Stimulated activated CD4-positive, alpha-beta T cell treated with anti-CD3 and anti-CD28 coated beads, TNF-alpha, amount 100 ng/mL, for 1 hour (primary cell): Measurements from ENCODE around the gene IREB2.
A peak's percentile ranks its signal among the peaks of the same experiment; 100 is the strongest.

Experiments used
- DNase-seq, 3 donors: peaks; one replicate each; pipeline ENCODE4 v3.0.0-alpha.2; 2020; ENCODE audit warnings: low read depth in 3 of 3, low spot score in 1 of 3

Gene IREB2

DNA sequence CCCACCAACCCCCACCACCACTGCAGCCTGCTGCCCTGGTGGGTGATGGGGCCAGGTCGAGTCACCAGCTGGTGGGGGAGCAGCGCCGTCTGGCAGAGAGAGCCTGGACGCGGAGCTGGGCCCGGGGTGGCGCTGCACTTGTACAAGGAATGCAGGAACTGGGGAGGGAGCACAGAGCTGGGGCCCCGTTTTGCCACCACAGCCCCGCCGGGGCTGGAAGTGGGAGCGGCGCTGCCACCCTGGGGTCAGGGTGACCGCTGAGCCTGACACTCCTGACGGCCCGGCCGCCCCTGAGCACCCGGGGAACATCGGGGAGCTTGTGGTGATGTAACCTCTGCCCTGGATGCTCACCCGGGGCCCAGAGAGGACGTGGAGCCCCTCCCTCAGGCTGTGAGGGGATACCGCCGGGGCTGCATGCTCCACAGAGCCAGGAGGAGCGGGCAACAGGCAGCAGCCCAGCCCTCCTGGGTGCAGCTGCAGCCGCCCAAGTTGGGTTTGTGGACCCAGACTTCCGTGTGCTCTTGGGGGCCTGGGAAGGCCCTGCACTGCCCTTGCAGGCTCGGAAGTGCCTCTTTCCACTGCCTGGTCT lies 32.6 kb upstream of the IREB2 start:
- no peak for DNase-seq

DNA sequence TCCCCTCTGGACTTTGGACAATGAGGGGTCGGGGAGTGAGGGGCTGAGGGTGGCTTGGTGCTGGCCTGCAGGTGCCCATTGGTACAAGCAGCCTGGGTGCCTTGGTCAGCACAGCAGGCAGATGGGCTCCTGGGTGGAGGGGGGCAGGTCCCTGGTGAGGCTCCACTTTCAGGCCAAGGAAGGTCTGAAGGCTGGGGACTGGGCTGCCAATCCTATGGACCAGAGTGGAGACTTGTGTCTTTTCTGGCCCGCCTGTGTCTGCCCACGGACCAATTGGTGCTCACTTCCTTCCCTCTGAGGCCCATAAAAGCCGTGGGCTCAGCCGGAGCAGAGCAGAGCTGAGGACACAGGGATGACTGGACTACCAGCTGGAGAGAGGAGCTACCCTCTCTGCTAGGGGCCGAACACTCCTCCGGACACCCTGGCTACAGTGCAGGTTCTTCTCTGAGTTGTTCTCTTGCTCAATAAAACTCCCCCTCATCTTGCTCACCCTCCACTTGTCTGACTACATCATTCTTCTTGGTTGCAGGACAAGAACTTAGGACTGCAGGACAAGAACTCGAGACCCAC lies 31.9 kb upstream of the IREB2 start:
- DNase-seq, result no peak

DNA sequence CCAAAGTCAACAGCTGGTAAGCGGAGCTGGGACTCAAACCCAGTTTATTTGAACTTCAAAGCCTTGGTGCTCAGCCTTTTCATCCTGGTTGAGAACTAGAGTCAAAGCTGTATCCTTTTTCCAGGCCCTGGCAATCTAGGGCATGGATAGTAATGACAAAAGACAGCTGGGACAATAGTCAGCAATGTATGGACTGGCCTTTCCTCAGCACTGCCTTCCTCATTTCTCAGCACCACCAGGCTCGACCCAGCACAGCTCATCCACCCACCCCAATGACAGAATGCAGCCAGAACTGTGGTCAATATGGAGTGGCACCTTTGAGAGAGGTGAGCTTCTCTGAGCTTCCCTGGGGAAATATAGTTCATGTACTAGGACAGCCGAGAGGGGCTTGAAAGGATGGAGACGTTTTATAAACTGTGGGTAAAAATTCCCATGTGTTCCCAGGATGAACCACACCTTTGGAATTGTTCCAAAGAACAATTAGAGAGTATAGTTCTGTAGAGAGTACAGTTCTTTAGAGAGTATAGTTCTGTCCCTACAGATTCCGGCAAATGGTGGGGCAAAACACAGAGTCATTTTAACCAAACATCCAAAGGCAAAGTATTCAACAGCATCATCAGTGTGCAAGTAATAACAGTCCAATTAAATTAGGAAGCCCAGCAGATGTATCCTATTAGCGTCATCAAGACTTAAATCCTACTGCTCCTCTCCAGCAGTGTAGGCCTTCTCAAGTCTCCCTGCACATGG lies 30.2 kb upstream of the IREB2 start:
- DNase-seq, result no peak

DNA sequence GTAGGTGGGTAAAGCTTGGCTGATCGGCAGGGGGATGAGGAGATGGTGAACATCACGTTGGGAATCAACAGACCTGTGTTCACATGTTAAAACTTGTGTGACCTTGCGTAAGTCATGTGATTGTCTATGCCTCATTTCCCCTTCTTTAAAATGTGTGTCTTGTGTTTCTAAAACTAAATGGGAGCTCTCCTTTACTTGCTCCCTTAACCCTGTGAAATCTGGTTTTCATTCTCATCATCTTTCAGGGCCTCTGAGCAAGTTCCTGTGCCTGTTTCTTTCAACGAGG lies 29.7 kb upstream of the IREB2 start:
- DNase-seq, result no peak

DNA sequence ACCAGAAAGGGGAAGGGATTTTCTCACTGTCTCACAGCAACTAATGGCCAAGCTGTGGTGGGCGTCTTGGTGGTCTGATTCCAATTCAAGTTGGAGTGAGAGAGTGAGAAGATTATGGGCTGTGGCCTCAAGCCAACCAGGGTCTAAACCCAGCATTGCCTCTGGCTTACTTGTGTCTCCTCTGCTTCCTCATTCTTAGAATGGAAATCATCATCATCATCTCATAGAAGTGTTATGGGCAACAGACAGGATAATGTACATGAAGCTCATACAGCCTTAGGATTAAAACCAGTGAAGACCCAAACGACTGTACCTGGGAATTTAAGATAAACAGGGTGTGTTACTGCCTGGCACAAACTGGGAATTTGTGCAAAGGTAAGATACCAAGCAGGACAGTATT lies 29.1 kb upstream of the IREB2 start:
- DNase-seq, result no peak

DNA sequence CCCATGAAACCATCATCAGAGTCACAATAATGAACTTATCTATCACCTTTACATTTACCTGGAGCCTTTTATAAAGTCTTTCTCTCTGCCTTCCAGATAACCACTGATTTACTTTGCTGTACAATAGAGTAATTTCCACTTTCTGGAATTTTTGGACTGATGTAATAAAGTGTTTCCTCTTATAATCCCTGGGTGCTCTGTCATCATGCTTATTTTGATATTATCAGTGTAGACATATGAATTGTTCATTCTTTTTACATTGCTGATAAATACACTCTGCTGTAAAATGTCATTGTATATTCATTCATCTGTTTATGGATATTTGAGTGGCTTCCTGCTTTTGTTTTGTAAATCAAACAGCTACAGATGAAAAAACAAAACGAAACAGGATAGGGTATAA lies 27.0 kb upstream of the IREB2 start:
- DNase-seq, result no peak

DNA sequence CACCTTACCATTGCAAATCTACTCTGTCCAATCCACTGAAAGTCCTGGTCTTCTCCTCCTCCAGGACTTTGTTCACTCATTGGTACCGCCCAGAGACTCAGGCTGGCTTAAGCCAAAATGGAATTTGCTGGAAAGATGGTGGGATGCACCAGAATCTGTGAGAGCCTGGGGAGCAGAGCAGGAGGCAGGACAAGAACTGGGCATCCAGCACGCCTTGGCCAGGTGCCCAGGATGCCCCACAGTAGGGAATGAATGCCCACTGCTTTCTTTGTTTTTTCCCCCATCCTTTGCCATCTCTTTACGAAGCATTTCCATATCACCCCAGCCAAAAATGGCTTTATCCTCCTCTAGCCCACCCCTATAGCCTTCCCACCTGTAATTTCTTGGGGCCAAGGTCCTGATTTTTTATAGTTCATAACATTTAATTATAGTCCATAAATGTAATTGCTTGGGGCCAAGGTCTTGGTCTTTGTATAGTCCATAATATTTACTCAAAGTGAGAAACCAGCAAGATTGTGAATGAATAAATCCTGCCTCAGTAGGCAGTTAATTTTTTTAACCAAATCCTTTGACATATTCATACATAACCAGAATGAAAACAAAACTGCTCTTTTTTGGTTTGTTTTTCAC lies 23.3 kb upstream of the IREB2 start:
- no peak for DNase-seq

DNA sequence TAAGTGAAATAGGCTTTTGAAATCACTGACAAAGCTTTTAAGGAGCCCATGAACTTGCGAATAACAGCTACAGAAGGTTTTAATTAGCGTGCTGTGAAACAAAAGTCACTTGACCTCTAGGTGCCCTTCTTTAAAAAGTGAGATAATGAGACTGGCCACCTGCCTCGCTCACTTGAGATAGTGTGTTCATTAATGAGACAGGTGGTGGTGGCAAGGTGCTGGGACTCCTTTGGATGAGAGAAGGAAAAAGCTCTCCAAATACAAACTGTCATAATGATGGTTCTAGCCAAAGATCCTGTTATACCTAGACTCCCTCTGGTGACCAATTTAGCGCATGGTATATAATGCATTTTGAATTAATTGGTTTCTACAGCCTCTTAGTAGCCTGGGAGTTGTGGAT lies 22.7 kb upstream of the IREB2 start:
- no peak for DNase-seq

DNA sequence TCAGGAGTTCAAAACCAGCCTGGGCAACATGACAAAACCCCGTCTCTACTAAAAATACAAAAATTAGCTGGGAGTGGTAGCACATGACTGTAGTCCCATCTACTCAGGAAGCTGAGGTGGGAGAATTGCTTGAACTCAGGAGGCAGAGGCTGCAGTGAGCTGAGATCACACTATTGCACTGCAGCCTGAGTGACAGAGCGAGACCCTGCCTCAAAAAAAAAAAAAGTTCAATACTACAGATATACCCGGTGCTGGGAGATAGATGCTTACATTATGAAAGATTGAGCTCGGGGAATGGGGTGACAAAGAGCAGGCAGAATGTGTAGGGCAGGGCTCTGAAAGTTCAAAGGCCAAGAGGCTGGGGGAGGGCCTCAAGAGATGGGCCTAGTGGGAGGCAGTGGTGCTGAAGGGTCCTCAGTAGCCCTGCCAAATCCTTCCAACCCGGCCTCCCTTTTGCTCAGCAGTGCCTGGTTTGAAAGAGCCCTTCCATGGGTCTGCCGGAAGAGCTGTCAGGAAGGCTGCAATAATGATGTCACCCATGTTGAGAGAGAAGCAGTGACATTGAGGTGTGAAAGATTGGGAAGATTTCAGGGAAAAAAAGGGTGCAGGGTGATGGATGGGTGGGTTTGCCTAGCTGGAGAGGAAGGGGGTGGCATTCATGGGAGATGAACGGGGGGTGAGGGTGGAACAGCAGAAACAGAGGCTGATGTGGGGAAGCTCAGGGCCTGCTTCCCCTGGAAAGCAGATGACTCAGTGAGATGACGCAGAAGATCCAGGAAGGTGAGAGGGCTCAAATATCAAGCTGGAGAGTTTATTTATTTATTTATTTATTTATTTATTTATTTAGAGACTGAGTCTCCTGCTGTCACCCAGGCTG lies 20.0 kb upstream of the IREB2 start:
- no peak for DNase-seq

DNA sequence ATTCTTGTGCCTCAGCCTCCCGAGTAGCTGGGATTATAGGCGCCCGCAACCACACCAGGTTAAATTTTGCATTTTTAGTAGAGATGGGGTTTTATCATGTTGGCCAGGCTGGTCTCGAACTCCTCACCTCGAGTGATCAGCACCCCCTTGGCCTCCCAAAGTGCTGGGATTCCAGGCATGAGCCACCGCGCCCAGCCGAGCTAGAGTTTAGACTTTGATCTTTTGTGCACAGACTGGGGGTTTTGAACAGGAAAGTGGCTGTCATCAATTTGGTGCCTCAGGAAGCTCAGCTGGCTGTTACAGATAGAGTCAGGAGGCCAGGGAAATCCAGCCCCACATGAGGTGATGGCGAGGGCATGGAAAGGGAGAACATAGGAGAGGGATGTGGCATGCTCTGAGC lies 19.3 kb upstream of the IREB2 start:
- DNase-seq, result no peak

DNA sequence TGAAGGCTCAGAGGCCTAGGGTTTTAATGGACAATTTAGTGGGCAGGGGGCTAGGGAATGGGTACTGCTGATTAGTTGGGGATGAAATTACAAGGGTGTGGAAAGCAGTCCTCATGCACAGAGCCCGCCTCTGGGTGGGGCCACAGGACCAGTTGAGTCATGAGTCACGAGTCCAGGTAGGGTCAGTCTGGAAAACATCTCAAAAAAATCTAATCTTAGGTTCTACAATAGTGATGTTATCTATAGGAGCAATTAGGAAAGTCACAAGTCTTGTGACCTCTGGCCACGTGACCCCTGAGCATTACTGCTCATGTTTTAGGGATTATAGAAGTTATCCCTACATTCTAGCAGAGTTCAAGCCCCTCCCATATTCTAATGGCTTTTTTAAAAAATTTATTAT lies 18.6 kb upstream of the IREB2 start:
- no peak for DNase-seq

DNA sequence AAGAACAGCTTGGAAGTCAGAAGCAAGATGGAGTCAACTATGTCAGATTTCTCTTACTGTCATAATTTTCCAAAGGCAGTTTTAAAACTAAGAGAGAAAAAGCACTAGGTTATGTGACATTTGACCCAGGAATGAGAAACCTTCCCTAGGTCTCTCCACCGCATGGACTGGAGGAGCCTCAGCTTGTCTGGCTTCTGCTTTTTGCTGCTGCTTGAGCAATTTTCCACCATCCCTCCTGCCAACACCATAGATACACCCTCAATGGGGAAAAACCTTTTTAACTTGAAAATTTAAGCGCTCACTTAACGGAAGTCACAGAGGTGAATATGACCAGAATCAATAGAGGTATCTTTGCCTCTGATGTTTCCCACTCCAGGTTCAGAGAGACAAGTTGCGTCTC lies 17.8 kb upstream of the IREB2 start:
- DNase-seq, result no peak

DNA sequence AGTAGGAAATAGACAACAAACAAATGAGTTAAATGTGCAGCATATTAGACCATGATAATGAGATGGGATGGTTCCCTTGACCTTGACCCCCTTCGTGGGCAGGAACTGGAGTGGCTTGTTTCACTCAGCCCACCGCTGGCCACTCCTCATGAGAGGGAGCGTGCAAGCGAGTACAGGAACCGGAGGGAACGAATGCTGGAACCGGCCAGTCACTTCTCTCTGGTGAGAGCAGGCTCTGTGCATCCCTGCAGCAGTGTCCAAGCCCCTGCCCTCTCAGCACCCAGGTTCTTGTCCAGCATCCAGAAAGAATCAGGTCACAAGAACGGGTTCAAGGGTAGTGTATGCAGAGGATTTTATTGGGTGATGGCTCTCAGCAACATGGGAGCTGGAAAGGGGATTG lies 17.2 kb upstream of the IREB2 start:
- no peak for DNase-seq

DNA sequence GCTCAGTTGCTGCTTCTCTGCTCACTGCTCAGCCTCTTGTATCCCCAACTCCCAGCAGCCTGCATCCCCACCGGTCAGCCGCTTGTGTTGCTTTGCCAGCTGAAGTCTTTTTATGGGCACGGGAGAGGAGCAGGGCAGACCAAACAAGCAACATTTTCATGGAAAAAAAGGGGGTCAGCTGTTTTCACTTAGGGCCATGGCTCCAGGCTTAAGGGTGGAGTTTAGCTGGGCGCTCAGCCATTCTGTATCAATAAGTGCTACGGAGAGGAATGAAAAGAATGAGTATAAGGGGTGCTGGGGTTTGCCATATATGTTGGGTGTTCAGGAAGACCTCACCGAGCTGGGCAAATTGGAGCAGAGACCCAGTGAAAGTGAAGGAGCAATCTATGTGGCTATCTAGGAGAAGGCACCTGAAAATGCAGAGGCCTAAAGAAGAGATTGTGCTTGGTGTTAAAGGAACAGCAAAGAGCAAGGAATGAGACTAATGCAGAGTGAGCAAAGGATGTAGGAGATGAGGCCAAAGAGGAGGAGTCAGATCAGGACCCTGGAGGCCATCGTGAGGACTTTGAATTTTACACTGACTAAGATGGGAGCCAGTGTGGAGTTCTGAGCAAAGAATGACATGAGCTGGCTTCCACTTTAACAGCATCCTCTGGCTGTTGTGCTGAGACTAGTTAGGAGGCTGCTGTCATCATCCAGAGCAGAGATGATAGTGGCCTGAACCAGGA lies 16.6 kb upstream of the IREB2 start:
- DNase-seq, result no peak

DNA sequence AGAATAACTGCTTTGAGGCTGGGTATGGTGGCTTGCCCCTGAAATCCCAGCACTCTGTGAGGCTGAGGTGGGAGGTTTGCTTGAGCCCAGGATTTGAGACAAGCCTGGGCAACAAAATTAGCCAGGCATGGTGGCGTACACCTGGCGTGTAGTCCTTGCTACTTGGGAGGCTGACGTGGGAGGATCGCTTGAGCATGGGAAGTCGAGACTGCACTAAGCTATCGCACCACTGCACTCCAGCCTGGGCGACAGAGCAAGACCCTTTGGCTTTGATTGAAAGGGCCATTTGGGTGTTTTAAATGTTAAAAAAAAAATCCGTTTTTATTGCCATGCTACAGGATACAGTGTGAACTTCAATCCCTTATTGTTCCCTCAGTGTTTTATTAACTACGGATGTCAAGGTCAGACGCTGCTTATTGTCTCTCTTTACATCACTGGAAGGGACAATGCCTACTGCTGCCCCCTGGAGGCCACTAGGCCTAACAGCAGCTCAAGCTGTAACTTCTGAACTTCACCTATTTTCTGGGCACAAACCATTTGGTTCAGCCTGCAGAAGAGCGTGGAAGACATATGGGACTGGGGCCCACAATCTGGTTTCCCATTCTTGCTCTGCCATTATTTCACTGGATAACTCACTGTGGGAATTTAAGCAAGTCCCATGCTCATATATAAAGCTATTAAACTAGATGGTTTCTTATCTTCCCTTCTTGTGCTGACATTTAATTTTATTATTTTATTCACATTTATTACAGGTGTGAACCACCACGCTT lies 15.3 kb upstream of the IREB2 start:
- peak in 2 of 3 donors; percentile 29 to 48 for DNase-seq

DNA sequence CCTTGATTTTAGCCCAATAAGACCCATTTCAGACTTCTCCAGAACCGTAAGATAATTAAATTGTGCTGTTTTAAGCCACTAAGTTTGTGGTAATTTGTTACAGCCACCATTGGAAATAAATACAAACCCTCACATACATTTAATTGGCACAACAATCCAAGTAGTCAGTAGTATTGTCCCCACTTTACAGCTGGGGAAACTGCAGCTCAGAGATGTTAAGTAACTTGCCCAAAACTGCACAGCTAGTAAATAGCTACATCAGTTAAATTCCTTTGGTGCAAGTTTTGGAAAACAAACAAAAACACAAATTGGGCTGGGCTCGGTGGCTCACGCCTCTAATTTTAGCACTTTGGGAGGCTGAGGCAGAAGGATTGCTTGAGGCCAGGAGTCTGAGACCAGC lies 13.3 kb upstream of the IREB2 start:
- no peak for DNase-seq

DNA sequence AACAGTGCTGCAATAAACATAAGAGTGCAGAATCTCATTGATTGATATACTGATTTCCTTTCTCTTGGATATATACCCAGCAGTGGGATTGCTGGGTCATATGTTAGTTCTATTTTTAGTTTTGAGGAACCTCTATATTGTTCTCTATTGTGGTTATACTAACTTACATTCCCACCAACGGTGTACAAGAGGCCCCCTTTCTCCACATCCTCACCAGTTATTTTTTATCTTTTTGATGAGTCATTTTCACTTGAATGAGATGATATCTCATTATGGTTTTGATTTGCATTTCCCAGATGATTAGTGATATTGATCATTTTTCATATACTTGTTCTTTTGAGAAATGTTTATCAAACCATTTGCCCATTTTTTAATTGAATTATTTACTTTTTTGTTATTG lies 12.4 kb upstream of the IREB2 start:
- no peak for DNase-seq

DNA sequence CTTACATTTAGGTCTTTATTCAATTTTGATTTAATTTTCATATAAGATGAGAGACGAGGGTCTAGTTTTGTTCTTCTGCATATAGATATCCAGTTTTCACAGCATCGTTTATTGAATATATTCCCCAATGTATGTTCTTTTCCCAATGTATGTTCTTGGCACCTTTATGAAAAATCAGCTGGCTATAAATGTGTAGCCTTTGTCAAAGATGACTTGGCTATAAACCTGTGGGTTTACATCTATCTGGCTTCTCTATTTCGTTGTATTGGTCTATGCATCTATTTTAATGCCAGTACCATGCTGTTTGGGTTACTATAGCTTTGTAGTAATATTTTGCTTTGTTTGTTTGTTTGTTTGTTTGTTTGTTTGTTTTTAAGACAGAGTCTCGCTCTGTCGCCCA lies 11.7 kb upstream of the IREB2 start:
- no peak for DNase-seq

DNA sequence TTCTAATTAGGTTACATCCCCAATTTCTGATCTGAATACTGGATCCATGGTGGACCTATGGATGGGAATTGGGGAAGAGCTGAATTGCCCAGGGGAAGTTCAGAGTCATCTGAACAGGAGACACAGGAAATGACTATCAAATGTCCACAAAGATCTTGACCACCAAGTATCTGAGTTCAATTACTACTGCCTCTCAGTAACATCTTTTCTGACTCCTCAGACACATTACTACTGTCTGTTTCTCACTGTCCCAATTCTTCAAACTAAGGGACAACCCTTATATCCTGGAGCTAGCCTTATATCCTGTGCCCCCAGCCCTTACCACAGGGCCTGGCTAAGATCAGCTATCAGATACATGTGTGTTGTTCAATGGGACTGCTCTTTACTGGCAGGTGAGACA lies 10.1 kb upstream of the IREB2 start:
- no peak for DNase-seq

DNA sequence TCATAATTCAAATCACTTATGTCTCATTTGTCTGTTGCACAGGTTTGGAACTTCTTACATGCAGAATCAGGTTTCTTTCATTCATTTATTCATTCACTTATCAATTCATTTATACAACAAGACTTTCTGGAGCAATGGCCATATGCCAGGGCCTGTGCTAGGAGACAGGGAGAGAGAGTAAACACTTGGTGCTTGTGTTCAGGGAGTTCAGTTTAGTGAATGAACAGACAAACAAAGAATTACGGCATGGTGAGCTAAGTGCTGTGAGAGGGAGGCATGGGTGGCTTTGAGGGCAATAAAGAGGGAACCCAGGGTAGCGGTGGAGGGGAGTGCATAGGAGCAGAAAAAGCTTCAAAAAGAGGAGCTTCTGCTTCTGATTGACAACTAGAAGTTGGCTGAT lies 8.5 kb upstream of the IREB2 start:
- no peak for DNase-seq
